PC-3 (cell line): ENCODE data around the gene MAPRE3.

Source experiments
- CTCF ChIP-seq: fragments of 300-600 bp; sonication (generic); conservative IDR thresholded peaks from 2 replicates; pipeline ENCODE4 v1.5.1; 2017; ENCODE audit warnings: antibody characterized with exemption, low read depth, mild to moderate bottlenecking, low read length
- EZH2 ChIP-seq: fragments of 300-600 bp; sonication (generic); IDR thresholded peaks from one replicate; pipeline ENCODE4 v1.6.1; 2017; ENCODE audit warnings: antibody characterized with exemption, mild to moderate bottlenecking, low read length; ENCODE audit not compliant: unreplicated experiment
- EZH2phosphoT487 ChIP-seq: fragments of 300-600 bp; sonication (generic); IDR thresholded peaks from 2 replicates; pipeline ENCODE4 v1.6.1; 2018; ENCODE audit warnings: mild to moderate bottlenecking, antibody characterized with exemption, low read length, borderline replicate concordance

- TF ChIP-seq CTCF, result no peak
- TF ChIP-seq EZH2, result no peak
- TF ChIP-seq EZH2phosphoT487, result no peak
Observed at GRCh38 chr2:26924731-26925099, 45.7 kb upstream of the MAPRE3 start.
